Prostate gland (tissue), 2 donors: ENCODE results near the gene TCF7. TPM values are rescaled to one million over a fixed set of nuclear protein-coding genes. Genes with fewer than 3 reads are reported as not detected.

Experiments used
- DNase-seq: peaks from one replicate; pipeline ENCODE4 v3.0.0-alpha.2; 2019; ENCODE audit warnings: low spot score
- H3K27ac ChIP-seq, 2 donors: fragments of 200-600 bp; sonication (generic); 2 replicates each; pipeline ENCODE4 v1.5.1; 2017 to 2019
- H3K27me3 ChIP-seq: fragments of 200-600 bp; sonication (generic); replicated peaks from 2 replicates; pipeline ENCODE4 v1.5.1; 2019; ENCODE audit not compliant: insufficient read depth
- H3K36me3 ChIP-seq, 2 donors: fragments of 200-600 bp; sonication (generic); 1 replicate in 1 of 2; 2 replicates in 1 of 2; pipeline versions ENCODE4 v1.5.1 to v1.8.1; 2017 to 2019
- H3K4me1 ChIP-seq: fragments of 200-600 bp; sonication (generic); replicated peaks from 2 replicates; pipeline ENCODE4 v1.5.1; 2019
- H3K4me3 ChIP-seq, 2 donors: fragments of 200-600 bp; sonication (generic); 2 replicates each; pipeline ENCODE4 v1.5.1; 2017 to 2019
- H3K9me3 ChIP-seq: fragments of 200-600 bp; sonication (generic); 2 replicates; pipeline ENCODE4 v1.5.1; 2017
- POLR2A ChIP-seq: fragments of 450-650 bp; IDR thresholded peaks from one replicate; pipeline ENCODE4 v1.6.1; 2016; ENCODE audit warnings: antibody characterized with exemption, mild to moderate bottlenecking
- POLR2AphosphoS5 ChIP-seq: sonication (generic); formaldehyde crosslinking; IDR thresholded peaks from one replicate; pipeline ENCODE4 v1.6.1; 2017; ENCODE audit warnings: antibody characterized with exemption
- WGBS: methylation state at CpG from one replicate; pipeline ENCODE4 v1.1.5; 2018; 5-methylcytosine and 5-hydroxymethylcytosine counted together
- intact Hi-C: fragments of 100-400 bp; cut with DNase I; formaldehyde crosslinking; loops from one replicate; pipeline ENCODE4 v1.14.2; 2022
- total RNA-seq, 2 donors: library from RNA; depleted of rRNA; stranded (reverse); fragments of >200 nt; gene quantifications; one replicate each; pipeline ENCODE4 v1.1.0, GENCODE V29; 2016
- TF ChIP-seq, protein P1 (sequence below), 4 experiments: fragments of 200-600 bp in 2 of 4; fragments of 450-650 bp in 2 of 4; sonication (generic) in 2 of 4; IDR thresholded peaks; 1 replicate in 3 of 4; 2 replicates in 1 of 4; pipeline ENCODE4 v1.5.1; 2016 to 2019; ENCODE audit warnings: antibody characterized with exemption in 4 of 4, mild to moderate bottlenecking in 2 of 4, moderate library complexity in 2 of 4

TCF7 gene
- total RNA-seq, 2 donors from 2014 or later, result 8.1 to 9.8 TPM

DNA sequence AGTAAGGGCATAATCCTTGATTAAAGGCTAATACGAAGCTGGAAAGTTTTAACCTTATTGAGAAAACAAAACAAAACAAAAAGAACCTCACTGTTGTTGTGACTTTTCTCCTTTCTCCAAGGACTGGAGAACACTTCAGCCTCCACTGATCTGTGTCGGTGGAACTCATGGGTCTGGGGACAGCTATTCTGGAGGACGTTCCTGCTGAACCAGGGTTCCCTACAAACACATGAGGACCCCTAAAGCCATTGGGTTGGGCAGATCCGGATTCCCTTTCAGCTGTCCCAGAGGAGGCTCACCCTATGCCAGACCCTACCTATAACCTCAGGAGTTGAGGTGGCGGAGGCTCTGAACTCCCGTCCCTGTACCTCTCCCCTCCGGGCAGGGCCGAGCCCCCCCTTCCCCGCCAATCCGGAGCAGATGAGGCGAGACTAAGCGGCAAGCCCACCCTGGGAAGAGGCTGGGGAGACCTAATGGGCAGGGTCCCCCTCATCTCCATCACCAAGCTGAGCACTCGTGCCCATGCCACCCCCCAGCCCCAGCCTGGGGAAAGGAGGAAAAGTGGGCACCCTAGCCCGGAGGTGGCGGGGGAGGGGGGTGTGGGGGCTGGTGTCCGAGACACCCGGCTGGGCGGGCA is 1.6 kb upstream of the TCF7 start:
- H3K4me3 ChIP-seq, result no peak overlapping the region
- no peaks in the 10 kb centered on the region for H3K27me3 ChIP-seq
- peaks cover 3% of the 10 kb centered on the region for H3K4me1 ChIP-seq
- no peaks in the 10 kb centered on the region for H3K9me3 ChIP-seq
- no peak for TF ChIP-seq POLR2AphosphoS5
- TF ChIP-seq, protein P1, sequence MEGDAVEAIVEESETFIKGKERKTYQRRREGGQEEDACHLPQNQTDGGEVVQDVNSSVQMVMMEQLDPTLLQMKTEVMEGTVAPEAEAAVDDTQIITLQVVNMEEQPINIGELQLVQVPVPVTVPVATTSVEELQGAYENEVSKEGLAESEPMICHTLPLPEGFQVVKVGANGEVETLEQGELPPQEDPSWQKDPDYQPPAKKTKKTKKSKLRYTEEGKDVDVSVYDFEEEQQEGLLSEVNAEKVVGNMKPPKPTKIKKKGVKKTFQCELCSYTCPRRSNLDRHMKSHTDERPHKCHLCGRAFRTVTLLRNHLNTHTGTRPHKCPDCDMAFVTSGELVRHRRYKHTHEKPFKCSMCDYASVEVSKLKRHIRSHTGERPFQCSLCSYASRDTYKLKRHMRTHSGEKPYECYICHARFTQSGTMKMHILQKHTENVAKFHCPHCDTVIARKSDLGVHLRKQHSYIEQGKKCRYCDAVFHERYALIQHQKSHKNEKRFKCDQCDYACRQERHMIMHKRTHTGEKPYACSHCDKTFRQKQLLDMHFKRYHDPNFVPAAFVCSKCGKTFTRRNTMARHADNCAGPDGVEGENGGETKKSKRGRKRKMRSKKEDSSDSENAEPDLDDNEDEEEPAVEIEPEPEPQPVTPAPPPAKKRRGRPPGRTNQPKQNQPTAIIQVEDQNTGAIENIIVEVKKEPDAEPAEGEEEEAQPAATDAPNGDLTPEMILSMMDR (IDR thresholded peaks at IDR 0.05), result no peak
- no peak for TF ChIP-seq POLR2A
- intact Hi-C loops, result no loop called here
- H3K36me3 ChIP-seq, result no peaks in the 10 kb centered on the region
- H3K27ac ChIP-seq, result no peak overlapping the region
- DNase-seq, result no peak
- 59% methylated on average over 18 of the region's 18 CpGs for WGBS

DNA sequence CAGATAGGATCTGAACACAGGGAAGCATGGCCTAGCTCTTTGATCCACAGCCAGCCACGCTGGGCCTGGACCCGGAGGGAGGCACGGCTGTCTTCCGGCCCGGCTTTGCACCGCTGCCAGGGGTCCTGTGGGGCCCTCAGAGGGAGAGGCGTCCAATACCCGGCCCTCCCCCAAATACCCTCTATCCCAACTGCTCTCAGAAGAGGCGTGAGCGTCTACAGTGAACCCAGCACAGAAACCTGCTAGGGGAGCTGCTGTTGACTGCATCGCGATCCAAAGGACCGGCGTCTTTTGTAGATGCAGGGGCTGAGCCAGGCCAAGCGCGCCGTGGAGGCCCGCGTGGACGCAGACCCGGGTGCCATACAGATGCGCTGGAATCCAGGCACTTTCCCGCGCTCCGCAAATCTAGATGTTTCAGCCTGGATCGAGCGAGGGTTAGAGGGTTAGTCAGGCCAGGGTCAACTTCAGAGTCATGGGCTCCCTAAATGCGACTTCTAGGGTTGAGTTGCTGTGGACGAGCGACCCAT is 1.1 kb upstream of the TCF7 start:
- intact Hi-C loops, result no loop called here

DNA sequence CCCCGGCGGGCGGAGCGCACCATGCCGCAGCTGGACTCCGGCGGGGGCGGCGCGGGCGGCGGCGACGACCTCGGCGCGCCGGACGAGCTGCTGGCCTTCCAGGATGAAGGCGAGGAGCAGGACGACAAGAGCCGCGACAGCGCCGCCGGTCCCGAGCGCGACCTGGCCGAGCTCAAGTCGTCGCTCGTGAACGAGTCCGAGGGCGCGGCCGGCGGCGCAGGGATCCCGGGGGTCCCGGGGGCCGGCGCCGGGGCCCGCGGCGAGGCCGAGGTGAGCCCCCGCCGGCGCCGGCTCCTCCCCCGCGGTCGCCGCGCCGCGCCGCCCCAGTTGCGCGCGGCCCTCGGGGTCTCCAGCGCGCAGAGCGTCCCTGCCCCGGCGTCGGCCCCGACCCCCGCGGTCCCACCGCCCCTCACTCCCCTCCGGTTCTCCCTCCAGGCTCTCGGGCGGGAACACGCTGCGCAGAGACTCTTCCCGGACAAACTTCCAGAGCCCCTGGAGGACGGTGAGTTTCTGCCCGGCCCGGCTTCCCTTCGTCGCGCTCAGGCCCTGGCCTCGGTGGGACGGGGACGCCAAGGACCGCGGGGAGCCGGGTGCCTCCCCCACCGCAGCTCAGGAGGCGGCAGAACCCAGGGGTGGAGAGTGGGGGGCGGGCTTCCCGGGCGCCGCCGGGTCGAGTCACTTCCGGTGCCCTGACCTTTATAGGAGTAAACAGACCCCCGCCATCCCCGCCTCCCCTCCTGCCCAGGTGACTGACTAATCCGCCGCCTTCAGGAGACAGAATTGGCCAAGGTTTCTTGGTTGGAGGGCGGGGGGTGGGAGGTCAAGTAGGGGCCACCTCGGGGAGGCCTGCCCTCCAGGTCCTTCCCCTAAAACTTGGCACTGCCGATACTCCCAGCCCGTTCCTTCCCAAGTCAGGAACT is 665 bp downstream of the TCF7 start:
- Histone ChIP-seq H3K27ac (peak overlapping the region in 1 of 2 donors; percentile 33), H3K27me3 (no peaks in the 10 kb centered on the region), H3K36me3 (no peaks in the 10 kb centered on the region), H3K9me3 (no peaks in the 10 kb centered on the region), H3K4me3 (peak overlapping the region; percentile 34 to 41), H3K4me1 (peaks cover 3% of the 10 kb centered on the region)
- WGBS, result 2% methylated on average over 105 of the region's 110 CpGs
- intact Hi-C loops, result no loop called here
- no peak for DNase-seq
- TF ChIP-seq, protein P1 (IDR thresholded peaks at IDR 0.05), result no peak
- no peak for TF ChIP-seq POLR2AphosphoS5
- no peak for TF ChIP-seq POLR2A

More for the DNA sequence above, 1.1 kb upstream of the TCF7 start:
- peaks cover 3% of the 10 kb centered on the region for H3K4me1 ChIP-seq
- no peak overlapping the region for H3K27ac ChIP-seq
- no peaks in the 10 kb centered on the region for H3K9me3 ChIP-seq
- no peak for DNase-seq
- no peaks in the 10 kb centered on the region for H3K36me3 ChIP-seq
- H3K27me3 ChIP-seq, result no peaks in the 10 kb centered on the region
- TF ChIP-seq, protein P1 (IDR thresholded peaks at IDR 0.05), result no peak
- TF ChIP-seq POLR2AphosphoS5 (no peak), POLR2A (no peak)
- no peak overlapping the region for H3K4me3 ChIP-seq
- WGBS, result 32% methylated on average over 28 of the region's 30 CpGs

DNA sequence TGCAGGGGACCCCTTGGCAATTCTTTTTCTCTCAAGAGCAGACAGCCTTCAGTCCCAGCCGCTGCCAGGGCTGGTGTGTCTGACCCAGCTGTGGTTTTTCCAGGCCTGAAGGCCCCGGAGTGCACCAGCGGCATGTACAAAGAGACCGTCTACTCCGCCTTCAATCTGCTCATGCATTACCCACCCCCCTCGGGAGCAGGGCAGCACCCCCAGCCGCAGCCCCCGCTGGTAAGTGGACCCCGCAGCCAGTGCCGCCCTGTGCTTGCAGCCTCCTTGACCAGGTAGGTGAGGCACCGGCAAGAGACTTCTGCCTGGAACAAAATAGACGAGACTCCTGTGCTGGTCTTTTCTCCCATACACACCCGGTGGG is 1.3 kb downstream of the TCF7 start:
- WGBS, result 64% methylated on average over 13 of the region's 13 CpGs
- TF ChIP-seq, protein P1 (IDR thresholded peaks at IDR 0.05), result no peak
- TF ChIP-seq POLR2AphosphoS5, result no peak
- no peak for TF ChIP-seq POLR2A
- intact Hi-C loops, result no loop called here
- peaks cover 3% of the 10 kb centered on the region for H3K4me1 ChIP-seq
- H3K4me3 ChIP-seq, result peak overlapping the region; percentile 34 to 41
- DNase-seq, result no peak
- no peaks in the 10 kb centered on the region for H3K27me3 ChIP-seq
- H3K36me3 ChIP-seq, result no peaks in the 10 kb centered on the region
- no peak overlapping the region for H3K27ac ChIP-seq
- H3K9me3 ChIP-seq, result no peaks in the 10 kb centered on the region
